ENCODE measurements around the gene IL19.

- TF ChIP-seq CTCF (IDR thresholded peaks at IDR 0.05; ENCODE audit: insufficient read depth, low read length) (no peak), POLR2AphosphoS5 (IDR thresholded peaks at IDR 0.05; ENCODE audit: low read depth) (no peak), REST (IDR thresholded peaks at IDR 0.05; ENCODE audit: insufficient replicate concordance, low read depth) (no peak), GABPA (IDR thresholded peaks at IDR 0.05; ENCODE audit: low read depth) (no peak), SPI1 (IDR thresholded peaks at IDR 0.05; ENCODE audit: borderline replicate concordance, low read depth) (no peak)
Observed at GRCh38 chr1:206735553-206736031, 35.0 kb upstream of the IL19 start.
